Lower lobe of right lung (tissue), 2 donors: Measurements from ENCODE around the gene TYW1B. TPM values are rescaled to one million over a fixed set of nuclear protein-coding genes. Genes with fewer than 3 reads are reported as not detected.
"Not testable (repeated sequence)": the region's sequence is repeated elsewhere in the genome, so short reads cannot be mapped to it uniquely, and the experiment has no call there.

Experiments used
- ATAC-seq, 2 donors: fragments of 200-7000 bp; cut with Tn5 transposase; one replicate each; pipeline ENCODE4 v1.9.1; 2020 to 2022; ENCODE audit warnings: mild to moderate bottlenecking in 2 of 2, moderate library complexity in 2 of 2
- DNase-seq: peaks from one replicate; pipeline ENCODE4 v3.0.0-alpha.2; 2020
- H3K27ac ChIP-seq: fragments of 200-600 bp; one replicate; pipeline ENCODE4 v1.8.0; 2022
- H3K27me3 ChIP-seq: fragments of 200-600 bp; one replicate; pipeline ENCODE4 v1.8.0; 2022; ENCODE audit warnings: low read depth
- H3K36me3 ChIP-seq: fragments of 200-600 bp; one replicate; pipeline ENCODE4 v1.8.0; 2022; ENCODE audit warnings: mild to moderate bottlenecking
- H3K4me1 ChIP-seq: fragments of 200-600 bp; one replicate; pipeline ENCODE4 v1.8.0; 2022
- H3K4me3 ChIP-seq: fragments of 200-600 bp; one replicate; pipeline ENCODE4 v1.8.0; 2022; ENCODE audit warnings: mild to moderate bottlenecking
- H3K9me3 ChIP-seq: fragments of 200-600 bp; one replicate; pipeline ENCODE4 v1.8.0; 2022
- intact Hi-C: fragments of 100-400 bp; cut with DNase I; formaldehyde crosslinking; loops from one replicate; pipeline ENCODE4 v1.11.0; 2022
- total RNA-seq: library from RNA; stranded (reverse); fragmentation: NEBNext Ultra II Directional; extraction: Animal tissue kit (Norgen Biotek cat#: 25700); gene quantifications from one replicate; pipeline ENCODE4 v1.2.1, GENCODE V29; 2021
- TF ChIP-seq, protein P1 (sequence below): fragments of 200-600 bp; IDR thresholded peaks from one replicate; pipeline ENCODE4 v1.8.0; 2022; ENCODE audit warnings: antibody characterized with exemption, mild to moderate bottlenecking
- donor health status: DM: no; HTN: yes; CAD: no; lungs with severe emphysema.

TYW1B gene
- total RNA-seq, 1 donor from 2014 or later: 6.8 TPM

DNA sequence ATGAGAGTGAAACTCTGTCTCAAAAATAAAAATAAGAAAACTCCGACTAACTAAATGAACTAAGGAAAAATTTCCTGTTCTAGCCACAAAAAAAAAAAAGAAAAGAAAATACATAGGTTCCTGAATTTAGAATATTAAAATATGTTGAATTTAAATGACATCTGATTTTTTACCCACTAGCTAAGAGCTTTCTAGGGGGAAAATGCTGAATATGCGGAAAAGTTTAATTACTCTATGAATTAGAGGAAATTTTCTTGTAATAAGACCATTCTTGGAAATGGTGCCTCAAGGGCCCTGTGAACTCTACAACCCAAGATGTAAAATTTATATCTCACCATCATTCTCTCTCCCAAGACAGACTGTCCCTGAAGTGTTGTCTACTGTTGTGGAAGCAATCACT is 250.9 kb downstream of the TYW1B start:
- Histone ChIP-seq H3K27me3 (no peaks in the 10 kb centered on the region), H3K27ac (no peak overlapping the region), H3K4me3 (no peak overlapping the region), H3K4me1 (no peaks in the 10 kb centered on the region), H3K9me3 (no peaks in the 10 kb centered on the region), H3K36me3 (peaks cover 4% of the 10 kb centered on the region)
- intact Hi-C loops: no loop called here
- DNase-seq (no peak), ATAC-seq (no peak)
- TF ChIP-seq, protein P1, sequence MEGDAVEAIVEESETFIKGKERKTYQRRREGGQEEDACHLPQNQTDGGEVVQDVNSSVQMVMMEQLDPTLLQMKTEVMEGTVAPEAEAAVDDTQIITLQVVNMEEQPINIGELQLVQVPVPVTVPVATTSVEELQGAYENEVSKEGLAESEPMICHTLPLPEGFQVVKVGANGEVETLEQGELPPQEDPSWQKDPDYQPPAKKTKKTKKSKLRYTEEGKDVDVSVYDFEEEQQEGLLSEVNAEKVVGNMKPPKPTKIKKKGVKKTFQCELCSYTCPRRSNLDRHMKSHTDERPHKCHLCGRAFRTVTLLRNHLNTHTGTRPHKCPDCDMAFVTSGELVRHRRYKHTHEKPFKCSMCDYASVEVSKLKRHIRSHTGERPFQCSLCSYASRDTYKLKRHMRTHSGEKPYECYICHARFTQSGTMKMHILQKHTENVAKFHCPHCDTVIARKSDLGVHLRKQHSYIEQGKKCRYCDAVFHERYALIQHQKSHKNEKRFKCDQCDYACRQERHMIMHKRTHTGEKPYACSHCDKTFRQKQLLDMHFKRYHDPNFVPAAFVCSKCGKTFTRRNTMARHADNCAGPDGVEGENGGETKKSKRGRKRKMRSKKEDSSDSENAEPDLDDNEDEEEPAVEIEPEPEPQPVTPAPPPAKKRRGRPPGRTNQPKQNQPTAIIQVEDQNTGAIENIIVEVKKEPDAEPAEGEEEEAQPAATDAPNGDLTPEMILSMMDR: no peak

DNA sequence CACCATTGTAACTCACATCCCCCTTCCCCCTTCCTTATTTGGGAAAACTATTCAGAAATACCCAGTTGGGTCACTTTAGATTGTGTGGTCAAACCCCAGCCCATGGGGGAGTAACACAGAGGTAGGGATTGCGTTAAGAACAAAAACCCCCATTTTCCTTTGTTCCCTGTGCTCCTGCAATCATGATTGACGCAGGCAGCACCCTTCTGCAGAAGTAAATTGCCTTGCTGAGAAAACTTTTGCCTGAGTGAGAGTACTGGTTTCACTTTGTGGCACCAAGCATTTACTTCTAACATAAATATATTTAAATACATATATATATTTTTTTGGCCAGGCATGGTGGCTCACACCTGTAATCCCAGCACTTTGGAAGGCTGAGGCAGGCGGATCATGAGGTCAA is 266.0 kb downstream of the TYW1B start:
- H3K27ac ChIP-seq, H3K4me3 ChIP-seq, intact Hi-C loops, ATAC-seq, H3K36me3 ChIP-seq, H3K4me1 ChIP-seq, H3K27me3 ChIP-seq, DNase-seq: not testable (repeated sequence)
- peaks cover 11% of the 10 kb centered on the region for H3K9me3 ChIP-seq

DNA sequence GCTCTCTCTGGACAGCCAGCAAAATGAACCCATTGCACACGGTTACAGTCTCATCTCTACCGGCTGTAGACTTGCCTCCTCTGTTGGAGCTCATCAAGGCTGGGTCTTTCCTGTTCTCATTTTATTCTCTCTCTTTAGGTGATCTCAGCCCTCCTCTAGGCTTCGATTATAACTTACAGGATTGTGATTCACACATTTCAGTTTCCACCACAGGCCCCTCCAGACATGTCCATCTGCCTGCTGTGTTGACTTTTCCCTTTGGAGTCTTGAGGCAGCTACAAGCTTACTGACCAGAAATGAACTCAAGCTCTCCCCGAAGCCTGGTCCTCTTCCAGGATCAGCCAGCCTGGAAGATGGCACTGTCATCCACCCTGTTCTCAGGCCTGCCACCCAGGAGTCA is 268.5 kb downstream of the TYW1B start:
- H3K36me3 ChIP-seq, H3K27ac ChIP-seq, ATAC-seq, H3K27me3 ChIP-seq, H3K4me1 ChIP-seq, H3K4me3 ChIP-seq, DNase-seq, intact Hi-C loops: not testable (repeated sequence)
- H3K9me3 ChIP-seq: peaks cover 11% of the 10 kb centered on the region

DNA sequence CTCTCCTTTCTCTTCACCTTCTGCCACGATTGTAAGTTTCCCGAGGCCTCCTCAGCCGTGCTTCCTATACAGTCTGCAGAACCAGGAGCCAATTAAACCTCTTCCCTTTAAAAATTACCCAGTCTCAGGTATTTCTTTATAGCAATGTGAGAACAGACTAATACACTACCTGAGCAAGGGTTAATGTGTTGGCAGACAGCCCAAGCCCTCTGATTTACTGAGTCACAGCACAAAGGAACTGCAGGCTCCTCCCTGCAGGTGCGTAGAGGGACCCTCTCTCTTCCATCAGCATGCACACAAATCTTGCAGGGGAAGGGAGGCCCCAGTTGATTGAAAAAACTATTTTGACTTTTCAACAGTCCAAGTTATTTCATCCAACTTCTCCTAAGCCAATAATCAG is 271.3 kb downstream of the TYW1B start:
- ATAC-seq, H3K36me3 ChIP-seq, H3K27me3 ChIP-seq, H3K27ac ChIP-seq, H3K4me1 ChIP-seq, DNase-seq, H3K4me3 ChIP-seq, intact Hi-C loops, H3K9me3 ChIP-seq: not testable (repeated sequence)

DNA sequence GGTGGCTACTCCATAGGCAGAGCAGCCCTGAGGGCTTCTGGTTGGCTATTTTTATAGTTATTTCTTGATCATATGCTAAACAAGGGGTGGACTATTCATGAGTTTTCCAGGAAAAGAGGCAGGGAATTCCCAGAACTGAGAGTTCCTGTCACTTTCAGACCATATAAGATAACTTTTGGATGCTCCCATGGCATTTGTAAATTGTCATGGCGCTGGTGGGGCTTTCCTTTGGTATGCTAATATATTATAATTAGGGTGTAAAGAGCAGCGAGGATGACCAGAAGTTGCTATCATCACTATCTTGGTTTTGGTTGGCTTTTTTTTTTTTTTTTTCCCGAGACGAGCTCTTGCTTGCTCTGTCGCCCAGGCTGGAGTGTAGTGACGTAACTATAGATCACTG is 272.8 kb downstream of the TYW1B start:
- H3K9me3 ChIP-seq, H3K27ac ChIP-seq, DNase-seq, H3K4me3 ChIP-seq, ATAC-seq, H3K27me3 ChIP-seq, intact Hi-C loops, H3K36me3 ChIP-seq, H3K4me1 ChIP-seq: not testable (repeated sequence)

DNA sequence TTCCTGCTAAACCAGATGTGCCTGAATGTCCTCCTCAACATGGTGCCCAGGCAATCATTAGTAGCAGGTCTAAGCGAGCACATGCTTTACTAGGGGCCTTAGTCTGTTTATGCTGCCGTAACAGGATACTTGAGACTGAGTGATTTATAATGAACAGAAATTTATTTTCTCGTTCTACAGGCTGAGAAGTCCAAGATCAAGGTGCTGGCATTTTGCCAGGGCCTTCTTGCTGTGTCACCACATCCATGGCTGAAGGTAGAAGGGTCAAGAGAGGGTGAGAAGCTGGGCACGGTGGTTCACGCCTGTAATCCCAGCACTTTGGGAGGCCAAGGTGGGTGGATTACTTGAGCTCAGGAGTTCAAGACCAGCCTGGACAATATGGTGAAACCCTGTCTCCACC is 273.6 kb downstream of the TYW1B start:
- H3K27me3 ChIP-seq, H3K4me3 ChIP-seq, DNase-seq, H3K27ac ChIP-seq, intact Hi-C loops, H3K9me3 ChIP-seq, H3K4me1 ChIP-seq, H3K36me3 ChIP-seq, ATAC-seq: not testable (repeated sequence)

DNA sequence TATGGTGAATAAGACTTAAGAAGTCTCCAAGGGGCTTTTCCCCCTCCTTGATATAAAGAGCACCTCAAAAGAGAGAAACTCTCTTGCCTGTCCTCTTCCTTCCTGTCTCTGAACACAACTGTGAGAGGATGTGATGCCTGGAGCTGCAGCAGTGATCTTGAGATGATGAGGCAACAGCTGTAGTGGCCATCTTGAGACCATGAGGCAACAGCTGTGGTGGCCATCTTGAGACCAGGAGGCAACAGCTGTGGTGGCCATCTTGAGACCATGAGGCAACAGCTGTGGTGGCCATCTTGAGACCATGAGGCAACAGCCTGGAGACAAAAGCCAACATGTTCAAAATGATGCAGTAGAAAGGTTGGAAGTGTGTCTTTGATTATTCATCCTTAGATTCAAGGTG is 277.5 kb downstream of the TYW1B start:
- H3K27me3 ChIP-seq, ATAC-seq, H3K27ac ChIP-seq, DNase-seq, H3K4me3 ChIP-seq, H3K36me3 ChIP-seq, H3K4me1 ChIP-seq, intact Hi-C loops, H3K9me3 ChIP-seq: not testable (repeated sequence)

DNA sequence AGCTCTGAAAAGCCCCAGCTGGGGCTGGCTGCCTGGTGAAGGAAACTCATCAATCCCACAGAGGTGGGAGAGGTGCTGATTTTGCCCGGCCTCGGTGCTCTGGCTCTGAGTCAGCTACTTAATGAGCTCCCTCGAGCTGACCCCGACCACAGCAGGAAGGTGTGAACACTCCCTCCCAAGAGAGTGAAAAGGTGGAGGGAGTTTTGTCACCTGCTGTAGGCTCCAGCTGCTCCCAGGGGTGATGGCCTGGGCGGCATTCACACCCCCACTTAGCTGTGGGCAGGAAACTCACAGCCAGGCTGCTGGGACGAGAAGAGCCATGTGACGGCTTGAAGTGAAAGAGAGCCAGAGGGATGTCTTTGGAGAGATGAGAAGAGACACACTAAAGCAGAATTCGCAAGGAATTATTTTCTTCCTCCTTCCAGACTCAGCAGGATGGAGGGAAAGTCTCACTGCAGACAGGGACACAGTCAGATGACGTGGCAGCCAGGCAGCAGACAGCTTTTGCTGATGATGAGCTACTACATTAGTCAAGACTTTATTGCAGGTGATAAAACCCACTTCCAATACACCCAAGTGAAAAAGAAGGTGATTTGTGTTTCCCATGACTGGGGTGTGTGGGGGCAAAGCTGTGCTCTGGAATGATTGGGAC is 281.3 kb downstream of the TYW1B start:
- H3K36me3 ChIP-seq, H3K27me3 ChIP-seq, H3K27ac ChIP-seq, intact Hi-C loops, DNase-seq, H3K9me3 ChIP-seq, H3K4me1 ChIP-seq, H3K4me3 ChIP-seq, ATAC-seq: not testable (repeated sequence)

DNA sequence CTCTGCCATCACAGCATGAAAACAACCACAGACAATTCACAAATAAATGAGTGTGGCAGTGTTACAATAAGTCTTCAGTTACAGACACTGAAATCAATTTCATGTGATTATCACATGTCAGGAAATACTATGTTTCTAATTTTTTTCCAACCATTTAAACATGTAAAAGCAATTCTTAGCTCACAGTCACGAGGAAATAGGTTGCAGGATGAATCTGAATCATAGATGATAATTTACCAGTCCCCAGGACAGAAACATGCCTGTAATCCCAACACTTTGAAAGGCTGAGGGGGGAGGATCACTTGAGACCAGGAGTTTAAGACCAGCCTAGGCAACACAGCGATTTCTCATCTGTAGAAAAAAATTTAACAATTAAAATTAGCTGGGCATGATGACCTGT is 283.5 kb downstream of the TYW1B start:
- H3K36me3 ChIP-seq, H3K4me1 ChIP-seq, DNase-seq, H3K27me3 ChIP-seq, H3K9me3 ChIP-seq, H3K27ac ChIP-seq, ATAC-seq, H3K4me3 ChIP-seq, intact Hi-C loops: not testable (repeated sequence)

DNA sequence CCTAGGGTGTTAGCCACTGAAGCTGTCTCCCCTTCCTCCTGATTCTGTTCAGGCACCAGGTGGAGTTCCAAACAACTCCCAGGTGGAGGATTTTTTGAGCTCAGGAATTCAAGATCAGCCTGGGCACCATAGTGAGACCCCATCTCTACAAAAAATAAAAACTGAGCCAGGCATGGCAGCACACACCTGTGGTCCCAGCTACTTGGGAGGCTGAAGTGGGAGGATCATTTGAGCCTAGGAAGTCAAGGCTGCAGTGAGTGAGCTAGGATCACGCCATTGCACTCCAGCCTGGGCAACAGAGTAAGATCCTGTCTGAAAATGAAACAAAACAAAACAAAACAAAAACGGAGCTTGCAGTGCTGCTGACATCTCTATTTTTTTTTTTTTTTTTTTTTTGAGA is 287.1 kb downstream of the TYW1B start:
- Histone ChIP-seq H3K27ac (no peak overlapping the region), H3K36me3 (no peaks in the 10 kb centered on the region), H3K27me3 (no peaks in the 10 kb centered on the region), H3K4me1 (no peaks in the 10 kb centered on the region), H3K4me3 (no peak overlapping the region), H3K9me3 (no peaks in the 10 kb centered on the region)
- intact Hi-C loops: no loop called here
- no peak for DNase-seq
- ATAC-seq: no peak
- TF ChIP-seq, protein P1: no peak
